Vagina (tissue), 2 donors: ENCODE data around the gene CHN2.

Experiments used
- POLR2A ChIP-seq, 2 donors: fragments of 450-650 bp; IDR thresholded peaks; one replicate each; pipeline ENCODE4 v1.6.1; 2017; ENCODE audit warnings: antibody characterized with exemption in 2 of 2, mild to moderate bottlenecking in 2 of 2, moderate library complexity in 2 of 2
- POLR2AphosphoS5 ChIP-seq, 2 donors: sonication (generic); formaldehyde crosslinking; IDR thresholded peaks; one replicate each; pipeline ENCODE4 v1.9.0; 2017; ENCODE audit warnings: antibody characterized with exemption in 2 of 2, mild to moderate bottlenecking in 2 of 2, low read depth in 1 of 2; ENCODE audit not compliant: insufficient read depth in 1 of 2
- TF ChIP-seq, protein P1 (sequence below), 3 experiments: fragments of 450-650 bp in 2 of 3; fragments of 200-600 bp in 1 of 3; sonication (generic) in 1 of 3; IDR thresholded peaks; one replicate each; pipeline ENCODE4 v1.5.1; 2017 to 2019; ENCODE audit warnings: antibody characterized with exemption in 3 of 3, mild to moderate bottlenecking in 2 of 3, moderate library complexity in 2 of 3

DNA sequence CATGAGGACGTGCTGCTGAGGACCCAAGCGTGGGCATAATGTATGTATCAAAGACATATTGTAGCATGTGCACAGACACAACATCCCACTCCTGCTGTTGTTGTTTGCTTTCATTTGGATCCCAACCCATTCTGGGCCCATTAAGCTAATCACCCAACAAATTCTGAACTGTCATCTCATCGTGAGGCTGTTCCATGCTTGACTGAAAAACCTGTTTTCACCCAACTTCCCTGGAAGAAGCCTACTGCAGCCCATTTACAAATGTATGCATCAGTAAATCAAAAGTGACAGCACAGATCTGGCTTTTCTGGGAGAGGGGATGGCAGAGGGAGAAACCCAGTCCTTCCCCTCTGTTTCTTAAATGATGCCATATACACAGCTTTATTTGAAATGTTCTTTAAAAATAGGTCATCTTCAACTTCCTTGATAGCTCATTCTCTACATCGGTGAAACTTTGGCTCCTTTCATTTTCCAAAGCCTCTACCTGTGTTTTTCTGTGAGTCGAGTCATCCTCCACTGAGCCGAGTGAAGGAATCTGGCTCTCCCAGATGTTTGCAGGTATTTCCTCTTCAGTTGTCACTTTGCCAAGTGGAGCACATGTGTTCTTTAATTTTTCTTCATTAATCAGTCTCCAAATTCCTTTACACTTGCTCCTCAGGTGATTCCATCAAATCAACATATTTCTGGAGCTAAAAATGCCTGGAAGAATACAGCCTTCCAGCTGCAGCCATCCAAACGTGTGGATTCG lies 151.8 kb downstream of the CHN2 start:
- TF ChIP-seq POLR2AphosphoS5 (IDR thresholded peaks at IDR 0.05; ENCODE audit: insufficient read depth in 1 of 2, low read depth in 1 of 2) (no peak), POLR2A (IDR thresholded peaks at IDR 0.05) (no peak)
- TF ChIP-seq, protein P1, sequence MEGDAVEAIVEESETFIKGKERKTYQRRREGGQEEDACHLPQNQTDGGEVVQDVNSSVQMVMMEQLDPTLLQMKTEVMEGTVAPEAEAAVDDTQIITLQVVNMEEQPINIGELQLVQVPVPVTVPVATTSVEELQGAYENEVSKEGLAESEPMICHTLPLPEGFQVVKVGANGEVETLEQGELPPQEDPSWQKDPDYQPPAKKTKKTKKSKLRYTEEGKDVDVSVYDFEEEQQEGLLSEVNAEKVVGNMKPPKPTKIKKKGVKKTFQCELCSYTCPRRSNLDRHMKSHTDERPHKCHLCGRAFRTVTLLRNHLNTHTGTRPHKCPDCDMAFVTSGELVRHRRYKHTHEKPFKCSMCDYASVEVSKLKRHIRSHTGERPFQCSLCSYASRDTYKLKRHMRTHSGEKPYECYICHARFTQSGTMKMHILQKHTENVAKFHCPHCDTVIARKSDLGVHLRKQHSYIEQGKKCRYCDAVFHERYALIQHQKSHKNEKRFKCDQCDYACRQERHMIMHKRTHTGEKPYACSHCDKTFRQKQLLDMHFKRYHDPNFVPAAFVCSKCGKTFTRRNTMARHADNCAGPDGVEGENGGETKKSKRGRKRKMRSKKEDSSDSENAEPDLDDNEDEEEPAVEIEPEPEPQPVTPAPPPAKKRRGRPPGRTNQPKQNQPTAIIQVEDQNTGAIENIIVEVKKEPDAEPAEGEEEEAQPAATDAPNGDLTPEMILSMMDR (IDR thresholded peaks at IDR 0.05) = no peak
